GM21381 (cell line): ENCODE measurements around the gene RIMS4.

ENCODE experiments used
- ATAC-seq: cut with Tn5 transposase; IDR thresholded peaks from one replicate; pipeline ENCODE4 v1.9.1; 2021; ENCODE audit warnings: mild to moderate bottlenecking, moderate library complexity; ENCODE audit not compliant: unreplicated experiment

The RIMS4 gene

DNA sequence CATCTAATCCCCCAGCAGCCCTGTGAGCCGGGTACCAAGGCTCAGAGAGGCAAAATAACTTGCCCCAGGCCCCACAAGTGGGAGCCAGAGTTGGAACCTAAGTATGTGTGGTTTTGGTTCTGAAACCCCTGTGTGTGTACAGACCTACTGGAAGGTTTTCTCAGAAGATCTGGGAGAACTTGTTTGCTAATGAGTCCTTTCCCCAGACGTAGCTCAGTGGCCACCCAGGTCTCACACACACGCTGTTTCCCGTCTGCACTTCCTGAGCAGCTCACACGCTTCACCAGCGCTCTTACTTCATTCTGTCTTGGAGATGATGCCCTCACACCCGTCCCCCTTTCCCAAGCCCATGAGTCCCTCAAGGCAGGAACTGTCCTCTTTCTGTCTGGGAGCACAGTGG lies 87.0 kb downstream of the RIMS4 start:
- ATAC-seq = no peak

DNA sequence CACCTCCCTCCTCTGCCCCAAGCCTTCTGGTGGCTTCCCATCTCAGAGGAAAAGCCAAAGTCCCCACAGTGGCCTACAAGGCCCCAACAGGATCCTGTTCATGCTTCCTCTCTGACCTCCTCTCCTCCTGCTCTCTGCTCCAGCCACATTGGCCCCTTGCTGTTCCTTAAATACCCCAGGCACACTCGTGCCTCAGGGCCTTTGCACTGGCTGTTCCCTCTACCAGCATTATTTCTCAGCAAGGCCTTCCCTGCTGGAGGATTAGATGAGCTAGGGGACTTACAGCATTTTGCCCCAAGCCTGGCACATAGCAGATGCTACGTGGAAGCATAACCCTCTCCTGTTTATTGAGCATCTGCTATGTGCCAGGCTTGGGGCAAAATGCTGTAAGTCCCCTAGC lies 87.4 kb downstream of the RIMS4 start:
- ATAC-seq = no peak

- no peak for ATAC-seq
These were observed 88.6 kb downstream of the RIMS4 start for GRCh38 chr20:44721785-44722054.

DNA sequence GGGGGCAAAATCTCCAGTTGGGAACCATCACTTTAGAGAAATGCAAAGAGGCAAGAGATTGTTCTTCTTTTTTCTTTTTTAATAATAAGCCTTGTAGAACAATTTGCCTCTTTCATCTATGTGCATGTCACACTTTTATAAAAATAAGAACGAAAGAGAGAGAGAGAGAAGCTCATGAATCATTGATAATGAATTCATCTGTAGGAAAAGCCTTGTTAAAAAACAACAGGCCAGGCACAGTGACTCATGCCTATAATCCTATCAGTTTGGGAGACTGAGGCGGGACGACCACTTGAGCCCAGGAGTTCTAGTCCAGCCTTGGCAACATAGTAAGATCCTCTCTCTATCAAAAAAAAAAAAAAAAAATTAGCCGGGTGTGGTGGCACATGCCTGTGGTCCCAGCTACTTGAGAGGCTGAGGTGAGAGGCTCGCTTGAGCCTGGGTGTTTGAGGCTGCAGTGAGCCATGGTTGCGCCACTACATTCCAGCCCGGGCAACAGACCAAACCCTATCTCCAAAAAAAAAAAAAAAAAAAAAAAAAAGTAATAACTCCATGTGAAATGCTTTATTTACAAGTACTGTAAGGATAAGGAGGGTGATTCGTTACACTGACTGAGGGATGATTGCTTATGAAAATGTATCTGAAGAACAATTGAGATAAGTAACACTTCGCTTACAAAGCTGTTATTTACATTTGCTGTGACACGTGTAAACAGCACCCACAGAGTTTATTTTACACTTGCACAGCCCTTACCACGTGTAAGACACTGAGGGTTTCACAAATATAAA lies 89.2 kb downstream of the RIMS4 start:
- no peak for ATAC-seq

- ATAC-seq = no peak
These were observed 89.7 kb downstream of the RIMS4 start for GRCh38 chr20:44720621-44720996.

DNA sequence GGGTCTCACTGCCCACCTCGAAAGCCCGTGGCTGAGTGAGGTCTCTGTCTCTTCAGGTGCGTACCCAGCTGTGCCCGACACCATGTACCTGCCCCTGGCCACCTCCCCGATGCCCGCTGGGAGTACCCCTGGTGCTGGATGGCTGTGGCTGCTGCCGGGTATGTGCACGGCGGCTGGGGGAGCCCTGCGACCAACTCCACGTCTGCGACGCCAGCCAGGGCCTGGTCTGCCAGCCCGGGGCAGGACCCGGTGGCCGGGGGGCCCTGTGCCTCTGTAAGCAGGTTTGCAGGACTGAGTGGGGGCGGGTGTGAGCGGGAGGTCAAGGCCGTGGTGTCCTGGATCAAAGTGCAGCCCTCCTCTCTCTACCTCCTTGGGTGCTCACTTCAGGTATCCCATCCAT lies 90.5 kb downstream of the RIMS4 start:
- no peak for ATAC-seq

DNA sequence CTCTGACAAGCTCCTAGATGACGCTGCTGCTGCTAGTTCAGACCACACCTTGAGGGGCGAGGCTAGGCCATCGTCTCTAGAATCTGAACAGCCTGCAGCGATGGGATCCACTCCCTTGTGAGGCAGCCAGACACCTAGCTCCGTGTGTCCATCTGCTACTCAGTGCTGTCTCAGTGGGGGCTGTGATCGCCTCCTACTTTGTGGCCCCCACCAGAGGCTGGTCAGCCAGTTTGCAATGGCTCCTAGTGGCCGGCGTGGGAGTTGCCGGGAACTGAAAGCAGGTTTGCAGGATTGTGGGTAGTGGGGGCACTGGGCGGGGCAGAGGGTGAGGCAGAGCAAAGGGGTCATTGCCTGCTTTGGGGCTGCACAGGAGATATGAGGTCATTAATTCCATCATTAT lies 92.4 kb downstream of the RIMS4 start:
- ATAC-seq = no peak

GRCh38 chr20:44716309-44717106 lies 93.8 kb downstream of the RIMS4 start:
- ATAC-seq = no peak

GRCh38 chr20:44715499-44716308 lies 94.6 kb downstream of the RIMS4 start:
- ATAC-seq = no peak

GRCh38 chr20:44714701-44715498 lies 95.4 kb downstream of the RIMS4 start, which contains the start of gene CCN5:
Gene CCN5, plus strand, starts transcription at chr20:44715369. Its CDS starts 22 bp downstream, at chr20:44715391.
- ATAC-seq = no peak

- no peak for ATAC-seq
These were observed 96.1 kb downstream of the RIMS4 start for GRCh38 chr20:44714102-44714700.

GRCh38 chr20:44711237-44711636 lies 99.1 kb downstream of the RIMS4 start:
- ATAC-seq = no peak

DNA sequence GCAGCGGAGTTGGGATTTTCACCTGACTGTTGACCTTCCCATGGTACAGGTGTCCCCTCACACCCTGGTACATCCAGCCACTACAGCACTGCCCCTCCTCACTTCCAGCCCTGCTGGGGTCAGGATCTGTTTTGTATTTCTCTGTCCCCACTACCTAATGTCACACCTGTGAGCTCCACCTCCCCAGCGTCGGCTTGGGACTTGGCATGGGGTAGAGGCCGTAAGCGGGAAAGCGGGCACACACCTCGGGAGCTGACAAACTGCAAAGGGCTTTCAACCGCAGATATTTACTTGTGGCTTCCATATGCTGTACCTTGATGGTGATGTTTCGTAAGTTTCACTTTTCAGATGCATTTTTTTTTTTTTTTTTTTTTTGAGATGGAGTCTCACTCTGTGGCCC lies 100.5 kb downstream of the RIMS4 start:
- ATAC-seq = no peak

GRCh38 chr20:44709380-44709779 lies 101.0 kb downstream of the RIMS4 start:
- no peak for ATAC-seq

DNA sequence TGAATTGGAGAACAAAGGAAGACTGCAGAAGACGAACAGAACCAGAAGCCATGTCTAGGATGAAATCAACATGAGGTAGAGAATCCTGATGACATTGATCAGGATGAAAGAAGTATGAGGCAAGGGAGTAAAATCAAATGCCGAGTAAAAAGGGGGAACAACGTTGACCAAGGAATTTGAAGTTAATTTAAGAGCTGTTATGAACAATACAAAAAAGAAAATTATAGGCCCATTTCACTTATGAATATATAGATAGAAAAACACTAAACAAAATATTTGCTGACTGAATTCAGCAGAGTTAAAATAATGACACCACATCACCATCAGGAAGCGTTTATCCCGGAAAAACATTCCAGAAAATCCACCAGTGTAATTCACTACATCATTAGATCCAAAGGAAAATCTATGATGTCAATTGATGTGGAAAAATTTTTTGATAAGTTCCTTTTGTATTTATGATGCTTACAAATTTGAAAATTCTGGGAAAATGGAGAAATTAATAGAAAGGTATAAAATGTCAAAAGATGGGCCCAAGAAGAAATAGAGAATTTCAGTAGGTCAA lies 103.2 kb downstream of the RIMS4 start:
- ATAC-seq = no peak

GRCh38 chr20:44706301-44707017 lies 103.9 kb downstream of the RIMS4 start:
- no peak for ATAC-seq

DNA sequence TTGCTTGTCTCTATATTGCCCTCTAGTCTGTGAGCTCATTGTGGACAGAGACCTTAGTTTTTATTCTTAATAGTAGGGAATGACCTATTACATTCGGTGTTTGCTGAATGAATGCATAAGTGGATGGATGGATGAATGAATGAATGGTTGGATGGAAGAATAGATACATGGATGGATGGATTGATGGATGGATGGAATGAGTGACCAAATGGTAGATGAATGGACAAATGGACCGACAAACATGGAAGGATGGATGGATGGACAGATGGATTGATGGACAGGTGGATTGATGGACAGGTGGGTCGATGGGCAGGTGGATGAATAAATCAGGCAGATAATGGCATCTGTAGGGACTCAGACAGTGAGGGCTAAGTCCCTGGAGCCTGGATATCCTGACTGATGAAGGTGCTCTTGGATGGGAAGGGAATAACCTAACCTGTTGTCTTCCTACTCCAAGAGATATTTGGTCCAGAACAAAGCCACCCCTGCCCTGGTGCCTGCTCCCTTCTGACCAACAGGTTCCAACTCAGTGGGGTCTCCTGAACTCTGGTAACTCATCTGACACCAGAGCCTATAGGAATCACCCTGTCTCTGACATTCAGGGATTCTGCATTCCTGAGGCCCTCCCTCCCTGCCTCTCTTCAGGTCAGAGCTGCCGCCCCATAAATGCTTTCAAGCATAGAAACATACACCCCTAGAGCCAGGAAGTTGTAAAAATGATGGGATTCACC lies 104.8 kb downstream of the RIMS4 start:
- ATAC-seq = no peak

- ATAC-seq = no peak
These were observed 105.8 kb downstream of the RIMS4 start for GRCh38 chr20:44704551-44704971.
